ENCODE results near the gene NCEH1. TPM values are rescaled to one million over a fixed set of nuclear protein-coding genes. Genes with fewer than 3 reads are reported as not detected.
"Not testable (repeated sequence)": the region's sequence is repeated elsewhere in the genome, so short reads cannot be mapped to it uniquely, and the experiment has no call there.

Gene NCEH1
- total and polyA plus RNA-seq, 2 of the 4 experiments (the other 2 are of a cell fraction) = 22.3 to 23.3 TPM

DNA sequence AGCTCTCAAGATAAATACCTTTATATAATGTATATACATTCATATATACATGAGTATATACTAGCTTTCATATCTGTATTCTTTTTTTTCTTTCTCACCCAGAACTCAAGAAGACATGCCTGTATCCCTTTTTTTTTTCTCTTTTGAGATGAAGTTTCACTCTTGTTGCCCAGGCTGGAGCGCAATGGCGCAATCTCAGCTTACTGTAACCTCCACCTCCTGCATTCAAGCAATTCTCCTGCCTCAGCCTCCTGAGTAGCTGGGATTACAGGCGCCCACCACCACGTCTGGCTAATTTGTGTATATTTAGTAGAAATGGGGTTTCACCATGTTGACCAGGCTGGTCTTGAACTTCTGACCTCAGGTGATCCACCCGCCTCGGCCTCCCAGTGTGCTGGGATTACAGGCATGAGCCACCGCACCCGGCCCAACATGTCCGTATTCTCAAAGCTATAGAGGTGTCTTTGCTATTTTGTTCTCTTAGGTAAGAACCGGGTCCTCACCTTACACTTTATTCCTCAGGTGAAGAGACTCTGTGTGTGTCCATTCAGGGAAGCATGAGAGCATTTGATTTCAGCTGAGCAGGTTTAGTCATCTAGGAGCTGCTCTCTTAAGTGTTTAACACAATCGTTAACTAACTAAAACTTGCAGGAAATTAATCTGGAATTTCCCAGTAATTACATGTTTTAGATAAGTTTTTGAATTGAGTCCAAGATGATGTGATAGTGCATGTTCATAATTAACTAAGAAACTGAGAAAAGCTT, 115.8 kb downstream of the NCEH1 start:
- BruUV-seq (replicated peaks); H4K8ac ChIP-seq (ENCODE audit: low read depth in 2 of 2, low read length in 2 of 2); H3K4me3 ChIP-seq (ENCODE audit: insufficient read depth, low read depth, low read length); H3K9me3 ChIP-seq (ENCODE audit: control insufficient read depth, insufficient read depth, low read length); H3K9ac ChIP-seq (ENCODE audit: low read depth, low read length); H3K23ac ChIP-seq (ENCODE audit: low read depth, low read length); H4K91ac ChIP-seq (ENCODE audit: insufficient read depth, low read depth, low read length); H2BK5ac ChIP-seq (ENCODE audit: low read depth, low read length, poor library complexity, severe bottlenecking); H3K27me3 ChIP-seq (ENCODE audit: control insufficient read depth, insufficient read depth, low read length); H2AK5ac ChIP-seq (ENCODE audit: low read depth, low read length); H3K4me1 ChIP-seq (ENCODE audit: control insufficient read depth, insufficient read depth, low read length); H3K56ac ChIP-seq (ENCODE audit: extremely low read depth, insufficient read depth, low read length); H4K20me1 ChIP-seq (ENCODE audit: insufficient read depth, low read length); ATAC-seq (ENCODE audit: low read depth); H3K36me3 ChIP-seq (ENCODE audit: control insufficient read depth, insufficient read depth, low read length); H2BK20ac ChIP-seq (ENCODE audit: low read depth, low read length); in situ Hi-C loops (cut with MboI; ENCODE audit: low sequenced_read_pairs); DNase-seq; H3K9me1 ChIP-seq (ENCODE audit: insufficient read depth, low read length); H2BK15ac ChIP-seq (ENCODE audit: low read depth, low read length); H3K4ac ChIP-seq (ENCODE audit: low read depth, low read length); H3K4me2 ChIP-seq (ENCODE audit: low read depth, low read length); H2BK120ac ChIP-seq (ENCODE audit: low read depth, low read length); H3K14ac ChIP-seq (replicated peaks; ENCODE audit: low read depth, low read length); H2AFZ ChIP-seq (replicated peaks; ENCODE audit: low read length, poor library complexity); H3K27ac ChIP-seq (ENCODE audit: insufficient read depth, low read length); H4K5ac ChIP-seq (ENCODE audit: low read depth, low read length); POLR2A ChIA-PET (ENCODE audit: unreplicated experiment); H3K18ac ChIP-seq (ENCODE audit: low read depth, low read length); intact Hi-C loops (cut with micrococcal nuclease); H3K79me1 ChIP-seq (ENCODE audit: low read depth in 1 of 2, low read length in 2 of 2); dilution Hi-C loops (cut with HindIII; ENCODE audit: low sequenced_read_pairs, unreplicated experiment); H2AK9ac ChIP-seq (replicated peaks; ENCODE audit: low read depth, low read length, poor library complexity): not testable (repeated sequence)
- WGBS, 2 experiments (ENCODE audit: extremely low coverage in 2 of 2, insufficient read length in 1 of 2) = no CpG with 5 or more reads among the region's 11 CpGs
- CTCF ChIA-PET = interaction anchor here (0.7 to 1.7 kb wide), 6 partner anchors 13 to 134 kb away, joined by 3 to 5 read pairs (median 4); no protein-coding TSS in a partner anchor

Data from IMR-90 (cell line).